GM18870 (cell line): Measurements from ENCODE around the gene UNC13A.

Source experiments
- ATAC-seq: cut with Tn5 transposase; IDR thresholded peaks from one replicate; pipeline ENCODE4 v1.9.1; 2021; ENCODE audit warnings: moderate library complexity; ENCODE audit not compliant: unreplicated experiment

The UNC13A gene

DNA sequence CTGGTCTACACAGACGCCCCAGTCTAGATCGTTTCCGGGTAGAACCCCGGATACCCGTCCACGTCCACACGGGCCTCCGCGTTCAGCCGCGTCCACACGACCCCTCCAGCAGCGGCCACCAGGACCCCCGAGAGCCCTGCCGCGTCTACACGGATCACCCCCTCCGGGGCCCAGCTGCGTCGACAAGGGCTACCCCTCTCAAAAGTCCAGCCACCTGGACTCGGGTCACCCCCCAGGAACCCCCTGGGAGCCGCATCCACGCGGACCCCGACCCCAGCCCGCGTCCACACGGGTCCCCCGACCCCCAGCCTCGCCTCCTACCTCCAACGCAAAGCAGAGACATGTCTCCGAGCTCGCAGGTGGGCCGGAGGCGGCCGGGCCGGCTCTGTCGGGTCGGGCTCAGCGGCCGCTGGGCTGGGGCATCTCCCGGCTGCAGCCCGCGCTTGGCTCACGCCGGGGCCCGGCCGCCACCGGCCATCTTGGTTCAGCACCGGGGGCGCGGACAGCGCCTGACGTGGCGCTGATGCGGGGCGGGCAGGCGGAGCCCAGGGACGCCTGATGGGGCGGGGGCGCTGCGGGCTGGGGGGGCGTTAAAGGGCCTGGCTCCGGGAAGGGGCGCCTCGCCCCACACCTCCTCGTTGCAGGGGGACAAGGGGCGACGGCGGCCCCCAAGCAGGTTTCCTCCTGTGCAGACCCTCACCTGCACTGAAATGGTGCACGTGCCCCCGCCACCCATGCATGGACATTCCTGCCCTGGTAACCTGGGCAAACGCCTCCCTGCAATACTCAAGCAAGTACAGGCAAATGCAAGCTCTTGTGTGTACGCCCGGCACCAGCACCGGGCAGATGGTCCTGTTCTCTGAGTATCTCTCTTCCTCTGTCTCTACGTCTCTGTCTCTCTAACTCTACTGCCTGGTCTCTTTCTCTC lies at the start of gene UNC13A:
Gene UNC13A, minus strand, starts transcription at position 498 of the 928 bp plus-strand sequence. Its CDS starts 155 bp downstream, at position 343.
- no peak for ATAC-seq

DNA sequence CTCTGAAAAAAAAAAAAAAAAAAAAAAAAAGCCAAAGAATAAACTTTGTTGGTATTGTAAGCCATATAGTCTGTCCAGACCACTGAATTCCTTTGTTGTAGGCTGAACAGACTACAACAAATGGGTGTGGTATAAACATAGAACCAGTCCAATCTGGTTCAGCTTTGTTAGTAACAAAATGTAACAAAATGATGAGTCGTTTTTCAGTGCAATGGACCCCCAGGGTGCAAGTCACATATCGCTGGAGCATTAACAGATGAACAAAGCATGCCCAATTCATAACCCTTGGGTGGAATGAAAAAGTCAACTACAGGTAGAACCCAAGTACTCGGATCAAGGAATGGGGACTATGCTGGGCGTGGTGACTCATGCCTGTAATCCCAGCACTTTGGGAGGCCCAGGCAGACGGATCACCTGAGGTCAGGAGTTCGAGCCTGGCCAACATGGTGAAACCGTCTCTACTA lies 49.6 kb upstream of the UNC13A start:
- no peak for ATAC-seq

DNA sequence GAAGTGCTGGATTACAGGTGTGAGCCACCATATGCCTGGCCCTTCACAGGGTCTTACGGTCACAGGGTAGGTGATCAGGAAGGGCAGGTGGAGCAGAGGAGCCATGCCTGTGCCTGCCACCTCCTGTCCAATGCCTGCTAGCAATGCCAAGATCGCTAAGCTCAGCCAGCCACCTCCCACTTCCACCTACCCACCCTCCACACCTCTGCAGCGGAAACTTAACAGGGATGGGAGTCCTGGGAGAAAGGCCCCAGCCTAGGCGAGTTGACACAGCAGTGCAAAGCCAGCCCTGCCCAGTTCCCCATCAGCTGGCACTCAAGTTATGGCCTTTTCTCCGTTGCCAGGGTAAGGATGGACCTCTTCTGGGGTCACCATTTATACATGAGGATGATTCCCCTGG lies 47.3 kb upstream of the UNC13A start:
- no peak for ATAC-seq

DNA sequence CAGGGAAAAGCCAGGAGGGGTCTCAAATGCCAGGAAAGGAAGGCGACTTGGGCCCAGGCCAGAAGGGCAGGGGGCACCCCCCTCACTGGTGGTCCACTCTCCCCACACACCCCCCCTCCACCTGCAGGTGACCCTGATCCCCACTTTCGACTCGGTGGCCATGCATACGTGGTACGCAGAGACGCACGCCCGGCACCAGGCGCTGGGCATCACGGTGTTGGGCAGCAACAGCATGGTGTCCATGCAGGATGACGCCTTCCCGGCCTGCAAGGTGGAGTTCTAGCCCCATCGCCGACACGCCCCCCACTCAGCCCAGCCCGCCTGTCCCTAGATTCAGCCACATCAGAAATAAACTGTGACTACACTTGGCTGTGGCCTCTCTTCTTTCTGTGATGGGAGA lies 46.0 kb upstream of the UNC13A start:
- ATAC-seq: no peak

DNA sequence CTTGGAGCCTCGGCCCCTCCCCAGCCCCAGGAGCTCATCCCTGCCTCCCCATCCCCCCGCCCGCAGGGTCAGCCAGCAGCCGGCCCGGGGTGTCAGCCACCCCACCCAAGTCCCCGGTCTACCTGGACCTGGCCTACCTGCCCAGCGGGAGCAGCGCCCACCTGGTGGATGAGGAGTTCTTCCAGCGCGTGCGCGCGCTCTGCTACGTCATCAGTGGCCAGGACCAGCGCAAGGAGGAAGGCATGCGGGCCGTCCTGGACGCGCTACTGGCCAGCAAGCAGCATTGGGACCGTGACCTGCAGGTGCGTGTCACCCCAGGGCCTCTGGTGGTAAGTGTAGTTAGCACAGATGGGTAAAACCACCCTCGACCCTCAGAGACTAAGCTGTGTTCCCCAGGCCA lies 45.0 kb upstream of the UNC13A start:
- ATAC-seq: no peak

DNA sequence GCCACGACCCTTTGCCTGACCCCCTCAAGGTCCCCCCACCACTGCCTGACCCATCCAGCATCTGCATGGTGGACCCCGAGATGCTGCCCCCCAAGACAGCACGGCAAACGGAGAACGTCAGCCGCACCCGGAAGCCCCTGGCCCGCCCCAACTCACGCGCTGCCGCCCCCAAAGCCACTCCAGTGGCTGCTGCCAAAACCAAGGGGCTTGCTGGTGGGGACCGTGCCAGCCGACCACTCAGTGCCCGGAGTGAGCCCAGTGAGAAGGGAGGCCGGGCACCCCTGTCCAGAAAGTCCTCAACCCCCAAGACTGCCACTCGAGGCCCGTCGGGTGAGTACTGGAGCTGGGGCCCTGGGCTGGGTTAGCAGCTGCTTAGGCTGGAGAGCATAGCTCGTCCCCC lies 39.7 kb upstream of the UNC13A start:
- no peak for ATAC-seq

DNA sequence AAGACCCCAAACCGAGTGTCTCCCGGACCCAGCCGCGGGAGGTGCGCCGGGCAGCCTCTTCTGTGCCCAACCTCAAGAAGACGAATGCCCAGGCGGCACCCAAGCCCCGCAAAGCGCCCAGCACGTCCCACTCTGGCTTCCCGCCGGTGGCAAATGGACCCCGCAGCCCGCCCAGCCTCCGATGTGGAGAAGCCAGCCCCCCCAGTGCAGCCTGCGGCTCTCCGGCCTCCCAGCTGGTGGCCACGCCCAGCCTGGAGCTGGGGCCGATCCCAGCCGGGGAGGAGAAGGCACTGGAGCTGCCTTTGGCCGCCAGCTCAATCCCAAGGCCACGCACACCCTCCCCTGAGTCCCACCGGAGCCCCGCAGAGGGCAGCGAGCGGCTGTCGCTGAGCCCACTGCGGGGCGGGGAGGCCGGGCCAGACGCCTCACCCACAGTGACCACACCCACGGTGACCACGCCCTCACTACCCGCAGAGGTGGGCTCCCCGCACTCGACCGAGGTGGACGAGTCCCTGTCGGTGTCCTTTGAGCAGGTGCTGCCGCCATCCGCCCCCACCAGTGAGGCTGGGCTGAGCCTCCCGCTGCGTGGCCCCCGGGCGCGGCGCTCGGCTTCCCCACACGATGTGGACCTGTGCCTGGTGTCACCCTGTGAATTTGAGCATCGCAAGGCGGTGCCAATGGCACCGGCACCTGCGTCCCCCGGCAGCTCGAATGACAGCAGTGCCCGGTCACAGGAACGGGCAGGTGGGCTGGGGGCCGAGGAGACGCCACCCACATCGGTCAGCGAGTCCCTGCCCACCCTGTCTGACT lies 39.0 kb upstream of the UNC13A start:
- ATAC-seq: no peak

DNA sequence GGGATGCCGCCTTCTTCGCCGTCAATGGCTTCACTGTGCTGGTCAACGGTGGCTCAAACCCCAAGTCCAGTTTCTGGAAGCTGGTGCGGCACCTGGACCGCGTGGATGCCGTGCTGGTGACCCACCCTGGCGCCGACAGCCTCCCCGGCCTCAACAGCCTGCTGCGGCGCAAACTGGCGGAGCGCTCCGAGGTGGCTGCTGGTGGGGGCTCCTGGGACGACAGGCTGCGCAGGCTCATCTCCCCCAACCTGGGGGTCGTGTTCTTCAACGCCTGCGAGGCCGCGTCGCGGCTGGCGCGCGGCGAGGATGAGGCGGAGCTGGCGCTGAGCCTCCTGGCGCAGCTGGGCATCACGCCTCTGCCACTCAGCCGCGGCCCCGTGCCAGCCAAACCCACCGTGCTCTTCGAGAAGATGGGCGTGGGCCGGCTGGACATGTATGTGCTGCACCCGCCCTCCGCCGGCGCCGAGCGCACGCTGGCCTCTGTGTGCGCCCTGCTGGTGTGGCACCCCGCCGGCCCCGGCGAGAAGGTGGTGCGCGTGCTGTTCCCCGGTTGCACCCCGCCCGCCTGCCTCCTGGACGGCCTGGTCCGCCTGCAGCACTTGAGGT lies 38.1 kb upstream of the UNC13A start:
- ATAC-seq: no peak

DNA sequence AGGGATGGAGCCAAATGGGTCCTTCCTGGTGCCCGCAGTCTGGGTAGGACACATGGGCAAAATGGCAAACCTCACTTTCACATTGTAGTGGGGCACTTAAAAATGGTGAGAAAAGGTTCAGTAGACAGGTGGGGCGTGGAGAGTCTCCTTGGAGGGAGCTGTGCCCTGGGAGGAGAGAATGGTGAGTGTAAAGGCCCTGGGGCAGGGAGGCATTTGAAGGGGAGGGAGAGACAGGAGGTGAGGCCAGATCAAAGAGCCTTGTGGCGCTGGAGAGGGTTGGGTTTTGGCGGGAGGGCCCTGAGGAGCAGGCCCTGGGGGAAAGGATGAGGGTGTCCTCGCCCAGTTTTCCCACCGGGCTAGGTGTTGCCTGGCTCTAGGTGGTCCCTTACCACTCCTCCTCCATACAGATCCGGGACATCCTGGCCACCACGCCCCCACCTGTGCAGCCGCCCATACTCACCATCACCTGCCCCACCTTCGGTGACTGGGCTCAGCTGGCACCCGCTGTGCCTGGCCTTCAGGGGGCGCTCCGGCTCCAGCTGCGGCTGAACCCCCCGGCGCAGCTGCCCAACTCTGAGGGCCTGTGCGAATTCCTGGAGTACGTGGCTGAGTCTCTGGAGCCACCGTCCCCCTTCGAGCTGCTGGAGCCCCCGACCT lies 37.4 kb upstream of the UNC13A start:
- ATAC-seq: no peak

DNA sequence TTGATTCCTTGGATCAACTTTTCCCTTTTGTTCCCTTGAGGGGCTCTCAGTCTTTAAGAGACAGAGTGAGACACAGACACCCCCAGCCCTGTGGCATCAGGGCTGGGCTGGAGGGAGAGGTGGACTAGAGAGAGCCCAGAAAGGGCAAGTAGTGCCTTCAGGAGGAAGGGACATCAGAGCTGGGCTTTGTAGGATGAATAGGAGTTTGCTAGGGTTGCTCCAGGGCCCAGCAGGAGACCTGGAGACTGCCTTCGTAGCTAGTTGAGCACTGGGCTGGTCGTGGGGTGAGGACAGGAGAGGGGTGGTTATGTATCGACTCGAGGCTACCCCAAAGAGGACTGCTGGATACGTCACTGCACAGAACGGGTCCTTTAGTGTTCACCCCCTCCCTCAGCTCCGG lies 36.5 kb upstream of the UNC13A start:
- ATAC-seq: no peak

DNA sequence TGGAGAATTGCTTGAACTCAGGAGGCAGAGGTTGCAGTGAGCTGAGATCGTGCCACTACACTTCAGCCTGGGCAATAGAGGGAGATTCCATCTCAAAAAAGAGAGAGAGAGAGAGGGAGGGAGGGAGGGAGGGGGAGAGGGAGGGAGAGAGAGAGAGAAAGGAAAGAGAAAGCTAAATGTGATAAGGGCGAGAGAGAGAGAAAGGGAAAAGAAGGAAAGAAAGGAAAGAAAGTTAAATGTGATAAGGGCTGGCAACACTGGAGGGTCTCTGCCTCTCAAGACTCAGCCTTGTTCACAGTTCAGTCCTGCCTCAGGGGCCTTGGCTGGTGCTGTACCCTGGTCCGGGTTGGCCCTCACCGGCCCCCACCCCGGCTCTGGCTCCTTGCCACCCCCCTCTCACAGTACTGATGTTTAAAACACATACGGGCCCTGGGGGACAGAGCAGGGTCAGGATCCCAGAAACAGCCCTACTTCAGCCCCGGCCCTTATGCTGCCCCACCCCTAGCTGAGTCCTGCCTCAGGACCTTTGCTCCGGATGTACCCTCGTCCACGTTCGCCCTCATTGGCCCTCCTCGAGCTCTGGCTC lies 34.6 kb upstream of the UNC13A start:
- ATAC-seq: no peak

DNA sequence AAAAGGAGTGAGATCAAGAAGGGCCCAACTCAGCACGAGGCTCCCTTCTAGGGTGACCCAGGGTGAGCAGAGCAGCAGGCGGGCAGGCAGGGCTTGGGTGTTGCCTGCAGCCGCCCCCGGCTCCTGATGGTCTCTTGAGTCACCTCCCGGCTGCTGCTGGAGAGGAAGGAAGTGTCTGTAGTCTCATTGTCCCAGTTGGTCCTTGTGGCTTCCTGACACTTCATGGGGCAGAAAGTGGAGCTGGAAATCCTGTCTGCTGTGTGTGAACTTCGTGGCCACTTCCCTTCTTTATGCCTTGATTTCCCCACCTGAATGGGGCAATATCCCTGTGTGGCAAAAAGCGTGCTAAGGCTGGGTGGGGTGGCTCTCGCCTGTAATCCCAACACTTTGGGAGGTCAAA lies 33.7 kb upstream of the UNC13A start:
- no peak for ATAC-seq

DNA sequence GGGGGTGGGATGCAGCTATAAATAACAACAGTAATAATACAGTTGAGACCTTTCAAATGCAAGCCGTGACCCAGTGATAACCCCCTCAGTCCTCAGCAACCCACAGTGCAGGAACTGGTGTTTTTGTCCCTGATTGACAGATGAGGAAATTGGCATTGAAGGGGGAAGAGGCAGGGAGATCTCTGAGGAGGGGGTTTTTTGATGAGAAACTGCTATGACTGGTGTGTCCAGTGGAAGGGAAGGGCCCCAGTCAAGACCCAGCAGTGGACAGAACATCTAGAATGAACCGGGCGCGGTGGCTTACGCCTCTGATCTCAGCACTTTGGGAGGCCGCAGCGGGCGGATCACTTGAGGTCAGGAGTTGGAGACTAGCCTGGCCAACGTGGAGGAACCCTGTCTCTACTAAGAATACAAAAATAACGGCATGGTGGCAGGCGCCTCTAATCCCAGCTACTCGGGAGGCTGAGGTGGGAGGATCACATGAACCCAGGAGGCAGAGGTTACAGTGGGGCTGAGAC lies 33.0 kb upstream of the UNC13A start:
- no peak for ATAC-seq

DNA sequence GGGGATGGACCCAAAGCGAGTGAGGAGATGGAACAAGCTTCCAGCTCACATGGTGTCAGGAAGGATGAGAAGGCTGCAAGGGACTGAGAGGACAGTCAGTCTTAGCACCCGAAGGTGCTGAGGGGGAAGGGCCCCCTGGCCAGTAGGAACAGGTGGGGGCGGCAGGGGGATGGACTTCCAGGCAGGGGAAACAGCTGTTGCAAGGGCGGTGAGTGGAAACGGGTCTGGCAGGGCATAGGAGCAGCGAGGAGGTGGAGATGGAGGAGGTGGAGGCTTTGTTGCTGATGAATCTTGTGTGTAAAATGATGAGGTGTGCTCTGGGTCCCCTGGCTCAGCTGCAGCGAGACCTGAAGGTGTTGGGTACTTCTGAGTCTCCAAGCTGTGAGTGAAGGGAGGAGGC lies 32.3 kb upstream of the UNC13A start:
- ATAC-seq: no peak

DNA sequence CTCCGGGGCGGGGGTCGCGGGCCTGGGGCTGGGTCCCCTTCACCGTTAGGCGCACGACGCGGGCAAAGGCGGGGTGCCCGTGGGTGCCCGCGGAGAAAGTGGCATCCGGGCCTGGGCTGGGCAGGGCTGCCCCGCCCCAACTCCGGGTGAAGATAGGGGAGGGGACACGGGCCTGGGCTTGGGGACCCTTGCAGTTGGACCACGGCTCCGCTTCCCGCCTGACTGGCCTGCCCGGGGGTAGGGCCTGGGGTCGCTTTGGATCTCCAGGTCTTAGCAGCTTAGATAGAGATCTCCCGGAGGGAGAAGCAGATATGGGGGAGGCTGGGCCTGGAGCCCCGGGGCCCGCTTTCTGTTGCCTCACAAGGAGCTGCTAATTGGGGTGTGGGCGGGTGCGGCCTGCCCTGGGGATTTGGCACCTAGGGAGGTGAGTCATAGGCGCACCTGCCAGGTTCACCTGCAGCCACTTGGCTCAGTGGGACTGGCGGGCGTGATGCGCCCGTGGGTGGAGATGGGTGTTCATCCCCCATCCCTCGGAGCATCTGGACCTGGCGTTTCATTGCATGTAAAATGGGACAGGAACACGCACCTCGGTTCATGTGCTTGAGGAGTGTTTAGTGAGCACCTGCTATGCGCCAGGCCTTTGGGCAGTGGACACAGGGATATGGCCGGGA lies 31.7 kb upstream of the UNC13A start:
- no peak for ATAC-seq

DNA sequence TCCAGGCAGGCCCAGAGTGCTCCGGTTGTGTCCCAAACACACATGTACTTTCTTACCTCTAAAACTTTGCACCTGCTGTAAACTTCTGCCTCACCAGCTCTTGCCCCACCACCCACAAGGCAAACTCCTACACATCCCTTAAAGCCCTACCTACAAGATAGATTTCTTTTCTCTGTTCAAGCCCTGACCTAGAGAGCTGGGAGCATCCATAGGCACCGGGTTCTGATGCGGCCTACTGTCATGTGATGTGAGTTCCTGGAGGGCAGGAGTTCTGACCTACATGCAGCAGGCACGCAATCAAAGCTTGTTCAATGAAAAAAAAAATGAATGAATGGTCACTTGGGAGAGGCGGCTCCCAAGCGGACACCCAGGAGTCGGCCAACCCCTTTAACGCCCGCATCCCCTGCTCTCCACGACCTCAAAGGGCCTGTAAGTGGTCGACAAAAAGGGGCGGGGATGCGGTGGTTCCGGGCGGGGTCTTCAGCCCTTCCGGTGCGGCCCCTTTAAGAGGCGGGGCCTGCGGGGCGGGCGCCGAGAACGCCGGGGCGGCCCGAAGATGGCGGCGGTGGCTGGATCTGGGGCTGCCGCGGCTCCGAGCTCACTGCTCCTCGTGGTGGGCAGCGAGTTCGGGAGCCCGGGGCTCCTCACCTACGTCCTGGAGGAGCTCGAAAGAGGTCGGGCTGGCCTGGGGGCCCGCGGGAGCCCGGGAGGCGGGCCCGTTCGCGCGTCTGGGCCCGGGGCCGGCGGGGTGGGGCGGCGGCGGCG lies 31.0 kb upstream of the UNC13A start, which contains the start of gene MAP1S:
Gene MAP1S, plus strand, starts transcription at position 534 of the 765 bp plus-strand sequence. Its CDS starts 23 bp downstream, at position 557.
- no peak for ATAC-seq

DNA sequence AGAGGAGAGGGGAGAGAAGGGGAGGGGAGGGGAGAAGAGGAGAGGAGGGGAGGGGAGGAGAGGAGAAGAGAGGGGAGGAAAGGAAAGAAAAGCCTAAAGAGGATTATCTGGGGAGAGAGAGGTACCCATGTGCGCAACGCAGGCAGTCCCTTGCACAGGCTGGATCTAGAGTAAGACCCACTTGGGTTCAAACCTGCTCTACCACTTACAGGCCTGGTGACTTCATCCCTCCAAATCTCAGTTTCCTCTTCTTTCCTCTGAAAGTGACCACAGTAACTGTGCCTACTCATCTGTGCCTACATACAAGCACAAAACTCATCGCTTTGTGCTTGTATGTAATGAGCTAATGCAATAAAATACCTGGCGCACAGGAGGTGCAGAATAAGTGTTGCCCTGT lies 30.4 kb upstream of the UNC13A start:
- no peak for ATAC-seq

DNA sequence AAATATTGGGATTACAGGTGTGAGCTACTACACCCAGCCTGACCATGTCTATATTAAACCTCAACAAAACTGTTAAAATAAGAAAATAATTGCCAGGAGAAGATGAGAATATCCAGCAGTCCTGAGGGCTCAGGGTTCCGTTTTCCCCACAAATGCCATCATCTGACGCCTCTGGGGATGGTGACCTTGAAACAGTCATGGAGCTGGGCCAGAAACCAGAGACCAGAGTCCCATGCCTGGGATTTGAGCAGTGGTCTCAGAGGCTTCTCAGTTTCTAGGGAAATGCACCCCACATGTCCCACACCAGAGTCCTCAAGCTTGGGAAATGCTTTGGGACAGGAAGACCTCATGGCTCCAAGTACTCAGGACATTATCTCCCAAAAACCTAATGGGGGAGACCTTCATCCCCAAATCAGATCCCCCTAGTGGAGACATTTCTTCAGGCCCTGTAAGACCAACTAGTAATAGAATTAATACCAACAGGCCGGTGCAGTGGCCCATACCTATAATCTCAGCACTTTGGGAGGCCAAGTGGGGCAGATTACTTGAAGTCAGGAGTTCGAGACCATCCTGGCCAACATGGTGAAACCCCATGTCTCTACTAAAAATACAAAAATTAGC lies 28.3 kb upstream of the UNC13A start:
- ATAC-seq: no peak

DNA sequence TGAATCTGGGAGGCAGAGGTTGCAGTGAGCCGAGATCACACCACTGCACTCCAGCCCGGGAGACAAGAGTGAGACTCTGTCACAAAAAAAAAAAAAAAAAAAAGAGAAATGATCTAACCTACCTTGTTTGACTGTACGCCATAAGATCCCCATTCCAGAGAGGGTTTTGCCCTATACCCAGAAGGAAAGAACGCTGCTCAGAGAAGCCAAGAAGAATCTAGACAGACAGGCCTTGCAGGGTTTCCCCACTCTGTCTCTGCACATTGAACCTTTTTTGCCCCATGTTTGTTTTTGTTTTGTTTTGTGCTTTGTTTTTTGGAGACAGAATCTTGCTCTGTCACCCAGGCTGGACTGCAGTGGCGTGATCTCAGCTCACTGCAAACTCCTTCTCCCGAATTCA lies 23.7 kb upstream of the UNC13A start:
- ATAC-seq: no peak
